IMR-90 (cell line): ENCODE data around the gene ZNF622.

ENCODE experiments used
- RAD21 ChIP-seq: IDR thresholded peaks from 2 replicates; pipeline ENCODE4 v1.6.1; 2012; ENCODE audit warnings: low read length, improper control_type of control experiment
- TF ChIP-seq, protein P1 (sequence below): fragments of 150-350 bp; IDR thresholded peaks from 2 replicates; pipeline ENCODE4 v1.6.1; 2017; ENCODE audit warnings: mild to moderate bottlenecking, antibody characterized with exemption, low read length, low read depth
- TF ChIP-seq, protein P2 (sequence below): conservative IDR thresholded peaks from 2 replicates; pipeline ENCODE4 v1.5.1; 2012; ENCODE audit warnings: mild to moderate bottlenecking, low read depth, low read length, improper control_type of control experiment

DNA sequence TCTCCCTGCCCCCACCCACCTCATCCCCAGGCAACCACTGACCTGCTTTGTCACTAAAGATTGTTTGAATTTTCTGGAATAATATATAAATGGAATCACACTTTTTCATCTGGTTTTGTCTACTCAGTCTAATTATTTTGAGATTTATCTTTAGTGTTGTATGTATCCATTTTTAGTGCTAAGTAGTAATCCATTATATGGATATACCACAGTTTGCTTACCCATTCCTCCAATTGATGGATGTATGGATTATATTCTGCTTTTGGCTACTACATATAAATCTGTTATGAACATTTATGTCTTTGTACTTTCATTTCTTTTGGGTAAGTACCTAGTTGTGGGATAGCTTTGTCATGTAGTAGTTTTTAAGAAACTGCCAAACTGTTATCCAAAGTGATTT, 14.5 kb upstream of the ZNF622 start:
- TF ChIP-seq, protein P1, sequence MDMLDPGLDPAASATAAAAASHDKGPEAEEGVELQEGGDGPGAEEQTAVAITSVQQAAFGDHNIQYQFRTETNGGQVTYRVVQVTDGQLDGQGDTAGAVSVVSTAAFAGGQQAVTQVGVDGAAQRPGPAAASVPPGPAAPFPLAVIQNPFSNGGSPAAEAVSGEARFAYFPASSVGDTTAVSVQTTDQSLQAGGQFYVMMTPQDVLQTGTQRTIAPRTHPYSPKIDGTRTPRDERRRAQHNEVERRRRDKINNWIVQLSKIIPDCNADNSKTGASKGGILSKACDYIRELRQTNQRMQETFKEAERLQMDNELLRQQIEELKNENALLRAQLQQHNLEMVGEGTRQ: no peak
- TF ChIP-seq RAD21: no peak
- TF ChIP-seq, protein P2, sequence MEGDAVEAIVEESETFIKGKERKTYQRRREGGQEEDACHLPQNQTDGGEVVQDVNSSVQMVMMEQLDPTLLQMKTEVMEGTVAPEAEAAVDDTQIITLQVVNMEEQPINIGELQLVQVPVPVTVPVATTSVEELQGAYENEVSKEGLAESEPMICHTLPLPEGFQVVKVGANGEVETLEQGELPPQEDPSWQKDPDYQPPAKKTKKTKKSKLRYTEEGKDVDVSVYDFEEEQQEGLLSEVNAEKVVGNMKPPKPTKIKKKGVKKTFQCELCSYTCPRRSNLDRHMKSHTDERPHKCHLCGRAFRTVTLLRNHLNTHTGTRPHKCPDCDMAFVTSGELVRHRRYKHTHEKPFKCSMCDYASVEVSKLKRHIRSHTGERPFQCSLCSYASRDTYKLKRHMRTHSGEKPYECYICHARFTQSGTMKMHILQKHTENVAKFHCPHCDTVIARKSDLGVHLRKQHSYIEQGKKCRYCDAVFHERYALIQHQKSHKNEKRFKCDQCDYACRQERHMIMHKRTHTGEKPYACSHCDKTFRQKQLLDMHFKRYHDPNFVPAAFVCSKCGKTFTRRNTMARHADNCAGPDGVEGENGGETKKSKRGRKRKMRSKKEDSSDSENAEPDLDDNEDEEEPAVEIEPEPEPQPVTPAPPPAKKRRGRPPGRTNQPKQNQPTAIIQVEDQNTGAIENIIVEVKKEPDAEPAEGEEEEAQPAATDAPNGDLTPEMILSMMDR: no peak
